ENCODE results near the gene BPNT1.
"Not testable (repeated sequence)": the region's sequence is repeated elsewhere in the genome, so short reads cannot be mapped to it uniquely, and the experiment has no call there.

Gene BPNT1

GRCh38 chr1:220077887-220078286 is 11.7 kb downstream of the BPNT1 start:
- no peak for DNase-seq (ENCODE audit: low spot score)

- no peak for DNase-seq (ENCODE audit: low spot score)
Observed at GRCh38 chr1:220076861-220077762, 12.5 kb downstream of the BPNT1 start.

- DNase-seq (ENCODE audit: low spot score), result no peak
Observed at GRCh38 chr1:220067269-220068204, 22.1 kb downstream of the BPNT1 start.

GRCh38 chr1:220062629-220063028 is 27.0 kb downstream of the BPNT1 start:
- no peak for DNase-seq (ENCODE audit: low spot score)

GRCh38 chr1:220060876-220061275 is 28.7 kb downstream of the BPNT1 start:
- DNase-seq (ENCODE audit: low spot score), result no peak

GRCh38 chr1:220056374-220056773 is 33.2 kb downstream of the BPNT1 start:
- DNase-seq (ENCODE audit: low spot score), result no peak

- peak; percentile 94 for DNase-seq (ENCODE audit: low spot score)
Observed at GRCh38 chr1:220046052-220046930, 43.3 kb downstream of the BPNT1 start, which contains the start of gene EPRS1. EPRS1 (minus strand) TSS chr1:220046505; CDS start chr1:220046388, 117 bp downstream.

GRCh38 chr1:220045356-220046051 is 44.1 kb downstream of the BPNT1 start:
- DNase-seq (ENCODE audit: low spot score), result no peak

- no peak for DNase-seq (ENCODE audit: low spot score)
Observed at GRCh38 chr1:220044678-220045355, 44.8 kb downstream of the BPNT1 start.

GRCh38 chr1:220043646-220044045 is 45.9 kb downstream of the BPNT1 start:
- DNase-seq (ENCODE audit: low spot score), result no peak

GRCh38 chr1:220040028-220040596 is 49.5 kb downstream of the BPNT1 start:
- no peak for DNase-seq (ENCODE audit: low spot score)

GRCh38 chr1:220038640-220039039 is 50.9 kb downstream of the BPNT1 start:
- no peak for DNase-seq (ENCODE audit: low spot score)

GRCh38 chr1:220037810-220038209 is 51.8 kb downstream of the BPNT1 start:
- not testable (repeated sequence) for DNase-seq (ENCODE audit: low spot score)

- DNase-seq (ENCODE audit: low spot score), result no peak
Observed at GRCh38 chr1:220032911-220033310, 56.7 kb downstream of the BPNT1 start.

GRCh38 chr1:220031287-220031686 is 58.3 kb downstream of the BPNT1 start:
- no peak for DNase-seq (ENCODE audit: low spot score)

GRCh38 chr1:220028346-220028895 is 61.2 kb downstream of the BPNT1 start:
- DNase-seq (ENCODE audit: low spot score), result no peak

GRCh38 chr1:220019071-220019470 is 70.5 kb downstream of the BPNT1 start:
- no peak for DNase-seq (ENCODE audit: low spot score)

GRCh38 chr1:220013497-220013896 is 76.1 kb downstream of the BPNT1 start:
- DNase-seq (ENCODE audit: low spot score), result no peak

GRCh38 chr1:220012259-220012658 is 77.3 kb downstream of the BPNT1 start:
- DNase-seq (ENCODE audit: low spot score), result no peak

GRCh38 chr1:220011620-220012019 is 78.0 kb downstream of the BPNT1 start:
- no peak for DNase-seq (ENCODE audit: low spot score)
